HG02943 (cell line): ENCODE results near the gene SLC17A3.

Experiments
- ATAC-seq: cut with Tn5 transposase; IDR thresholded peaks from one replicate; pipeline ENCODE4 v1.9.1; 2021; ENCODE audit warnings: mild to moderate bottlenecking, low read depth, moderate library complexity; ENCODE audit not compliant: unreplicated experiment

The SLC17A3 gene

GRCh38 chr6:25874118-25874517 is at the start of gene SLC17A3:
Gene SLC17A3, minus strand, starts transcription at chr6:25874243. Its CDS starts 5,856 bp downstream, at chr6:25868387.
- ATAC-seq, result no peak

- ATAC-seq, result no peak
Measured at GRCh38 chr6:25922301-25922700, 48.3 kb upstream of the SLC17A3 start.

DNA sequence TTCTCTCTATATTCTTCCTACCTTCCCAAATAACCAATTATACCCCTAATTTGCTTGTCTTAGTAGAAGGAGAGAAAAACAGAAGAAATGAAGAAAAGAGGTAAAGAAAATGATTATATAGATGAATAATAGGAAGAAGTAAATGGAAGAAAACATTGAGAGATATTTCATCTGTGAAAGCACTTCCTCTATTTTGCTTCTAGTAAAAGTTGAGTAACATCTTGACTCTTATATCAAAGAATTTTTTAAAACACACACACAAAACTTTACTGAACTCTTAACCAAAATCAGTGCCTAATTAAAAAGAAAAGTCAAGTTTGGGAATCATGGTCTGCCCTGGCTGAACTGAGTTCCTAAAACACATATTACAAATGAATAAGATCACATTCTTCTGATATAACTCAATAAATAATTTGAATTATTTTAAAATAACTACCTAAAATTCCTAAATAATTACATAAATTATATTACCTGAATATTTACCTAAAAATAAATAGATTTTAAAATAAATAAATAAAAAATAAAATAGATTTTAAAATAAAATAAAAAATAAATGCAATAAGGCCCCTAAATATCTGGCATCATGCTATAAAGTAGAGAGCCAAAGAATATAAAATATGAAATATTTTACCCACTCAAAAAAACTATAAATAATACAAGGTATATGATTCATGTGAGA is 47.6 kb upstream of the SLC17A3 start:
- no peak for ATAC-seq

DNA sequence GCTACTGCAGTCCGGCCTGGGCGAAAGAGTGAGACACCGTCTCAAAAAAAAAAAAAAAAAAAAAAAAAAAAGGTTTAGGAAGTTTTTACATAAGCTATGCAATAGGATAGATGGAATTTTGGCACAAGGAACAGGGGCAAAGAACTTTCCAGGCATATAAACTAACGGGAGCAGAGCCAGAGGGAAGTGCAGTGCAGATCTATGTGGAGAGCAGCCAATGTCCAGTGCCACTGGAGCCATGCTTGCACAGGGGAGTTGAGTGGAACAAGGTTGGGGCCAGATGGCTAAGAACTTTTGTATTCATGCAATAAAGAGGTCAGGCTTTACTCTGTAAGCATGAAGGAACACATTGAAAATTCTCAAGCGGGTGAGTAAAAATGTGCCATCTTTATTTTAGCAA is 45.6 kb upstream of the SLC17A3 start:
- ATAC-seq, result no peak

DNA sequence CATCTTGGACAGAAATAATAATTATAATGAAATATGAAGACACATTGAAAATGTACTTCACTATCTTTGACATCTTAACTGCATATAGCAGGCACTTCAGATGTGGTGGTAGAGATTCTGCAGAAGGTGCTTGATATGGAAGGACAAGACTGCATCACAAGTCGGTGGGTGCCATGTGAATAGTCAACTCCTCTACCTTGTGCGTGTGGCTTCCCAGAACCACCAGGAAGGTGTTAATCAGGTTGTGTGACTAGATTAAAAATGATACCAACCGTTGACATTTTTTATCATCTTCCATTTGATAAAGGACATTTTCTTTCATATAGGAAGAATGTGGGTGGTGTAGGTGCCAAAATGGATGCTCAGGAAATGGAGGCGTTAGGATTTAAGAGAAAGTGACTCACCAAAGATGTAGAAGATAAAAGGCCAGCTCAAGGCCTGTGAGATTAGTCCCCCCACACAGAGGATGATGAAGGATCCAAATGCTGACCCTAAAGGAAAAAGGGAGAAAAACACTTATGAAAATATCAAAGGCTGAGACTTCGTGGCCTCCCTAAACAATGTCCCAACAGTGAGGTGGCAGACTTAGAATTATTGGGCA is 44.1 kb upstream of the SLC17A3 start:
- no peak for ATAC-seq

- no peak for ATAC-seq
Measured at GRCh38 chr6:25916789-25917490, 42.9 kb upstream of the SLC17A3 start.

DNA sequence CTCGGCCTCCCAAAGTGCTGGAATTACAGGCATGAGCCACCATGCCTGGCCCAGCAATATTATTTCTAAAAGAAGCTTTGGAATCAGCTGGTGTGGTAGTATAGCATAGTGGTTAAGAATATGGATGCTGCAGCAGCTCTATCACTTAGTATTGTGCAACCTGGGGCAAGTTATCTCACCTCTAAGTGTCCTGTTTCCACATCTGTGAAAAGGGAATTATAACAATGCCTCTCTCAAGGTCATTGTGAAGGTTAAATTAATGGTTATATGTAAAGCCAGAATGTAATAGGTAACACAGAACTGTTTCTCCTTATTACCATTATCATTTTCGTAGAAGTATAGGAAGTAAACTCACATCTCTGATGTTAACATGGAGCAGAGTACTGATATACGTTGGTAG is 42.3 kb upstream of the SLC17A3 start:
- no peak for ATAC-seq

DNA sequence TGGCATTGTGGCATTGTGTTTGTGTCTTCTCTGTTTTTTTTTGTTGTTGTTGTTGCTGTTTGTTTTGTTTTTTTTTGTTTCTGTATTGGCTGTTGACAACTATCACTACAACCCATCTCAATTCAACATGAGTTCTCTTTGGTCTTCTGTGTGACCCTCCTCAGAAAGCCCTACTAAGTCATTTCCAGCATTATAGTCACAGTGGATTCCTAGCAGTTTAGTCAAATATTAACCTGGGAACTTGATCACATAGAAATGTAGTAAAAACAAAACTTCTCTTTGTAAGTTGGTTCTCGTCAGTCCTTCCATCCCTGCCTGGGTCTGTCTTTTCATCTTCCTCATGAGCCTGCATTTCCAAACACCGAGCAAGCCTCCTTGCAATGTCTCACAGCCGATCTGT is 39.7 kb upstream of the SLC17A3 start:
- ATAC-seq, result no peak

- no peak for ATAC-seq
Measured at GRCh38 chr6:25911351-25911750, 37.3 kb upstream of the SLC17A3 start.

DNA sequence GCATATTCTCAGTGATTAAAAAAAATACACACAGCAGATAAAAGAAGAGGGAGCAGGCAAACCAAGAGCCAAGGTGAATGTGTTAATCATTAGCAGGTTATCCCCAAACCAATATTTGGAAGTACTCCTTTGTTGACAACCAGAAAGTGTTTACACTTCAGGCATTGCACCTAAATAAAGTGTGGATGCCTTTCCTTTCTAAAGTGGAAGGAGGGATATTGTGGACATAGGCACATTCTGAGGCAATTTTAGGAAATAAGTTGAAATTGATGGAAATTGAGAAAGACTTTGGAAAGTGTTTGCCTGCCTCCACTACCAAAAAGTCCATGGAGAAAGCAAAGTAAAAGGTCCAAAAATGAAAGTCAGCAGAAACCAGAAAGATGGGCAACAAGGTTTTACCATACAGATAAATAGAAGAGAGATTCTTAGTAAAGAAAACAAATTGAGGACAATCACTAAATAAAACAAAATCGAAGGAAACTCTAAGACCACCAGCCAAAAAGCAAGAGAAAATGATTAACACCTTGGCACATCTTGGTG is 33.5 kb upstream of the SLC17A3 start:
- no peak for ATAC-seq

GRCh38 chr6:25903467-25904099 is 29.5 kb upstream of the SLC17A3 start:
- ATAC-seq, result no peak

GRCh38 chr6:25902071-25902470 is 28.0 kb upstream of the SLC17A3 start:
- ATAC-seq, result no peak

DNA sequence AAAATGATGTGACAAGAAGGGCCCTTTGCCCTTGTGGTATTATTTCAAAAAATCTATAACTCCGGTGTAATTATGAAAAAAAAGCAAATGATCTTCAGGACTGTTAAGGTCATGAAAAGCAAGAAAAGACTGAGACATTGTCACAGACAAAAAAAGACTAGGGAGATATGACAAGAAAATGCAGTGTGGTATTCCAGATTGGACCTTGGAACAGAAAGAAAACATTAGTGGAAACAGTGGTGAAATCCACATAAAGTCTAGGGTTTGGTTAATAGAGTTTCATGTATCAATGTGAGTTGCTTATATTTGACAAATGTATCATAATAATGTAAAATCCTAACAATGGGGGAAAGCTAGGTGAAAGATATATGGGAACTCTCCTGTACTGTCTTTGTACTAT is 26.8 kb upstream of the SLC17A3 start:
- no peak for ATAC-seq

DNA sequence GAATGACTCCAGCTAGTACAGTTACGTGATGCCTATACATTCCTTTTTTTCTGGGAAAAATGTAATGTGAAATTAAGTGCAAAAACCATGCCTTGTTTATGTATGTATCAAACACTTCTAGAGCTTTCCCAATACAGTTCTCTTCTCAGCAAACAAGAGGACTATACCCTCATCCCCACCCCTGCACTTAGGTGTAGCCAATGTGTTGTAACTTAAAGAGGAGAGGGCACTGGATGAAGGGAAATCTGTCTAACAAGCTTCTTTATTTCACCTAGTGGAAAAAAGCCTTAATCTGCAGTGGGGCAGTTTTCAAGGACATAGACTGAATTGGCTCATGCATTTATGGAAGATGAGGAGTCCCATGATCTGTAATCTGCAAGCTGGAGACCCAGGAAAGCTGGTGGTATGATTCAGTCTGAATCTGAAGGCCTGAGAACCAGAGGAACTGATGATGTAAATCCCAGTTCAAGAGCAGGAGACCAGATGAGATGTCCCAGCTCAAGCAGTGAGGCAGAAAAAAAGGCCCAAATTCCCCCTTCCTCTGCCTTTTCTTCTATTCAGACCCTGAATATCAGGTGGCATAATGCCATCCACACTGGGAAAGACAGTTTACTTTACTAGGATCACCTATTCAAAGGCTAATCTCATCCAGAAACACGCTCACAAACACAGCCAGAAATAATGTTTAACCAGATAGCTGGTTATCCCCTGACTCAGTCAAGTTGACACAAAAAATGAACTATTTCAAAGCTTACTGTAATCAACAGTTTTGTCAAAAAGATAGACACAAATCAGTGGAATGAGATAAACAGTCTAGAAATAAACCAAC is 25.8 kb upstream of the SLC17A3 start:
- ATAC-seq, result no peak

GRCh38 chr6:25899123-25899522 is 25.1 kb upstream of the SLC17A3 start:
- no peak for ATAC-seq

DNA sequence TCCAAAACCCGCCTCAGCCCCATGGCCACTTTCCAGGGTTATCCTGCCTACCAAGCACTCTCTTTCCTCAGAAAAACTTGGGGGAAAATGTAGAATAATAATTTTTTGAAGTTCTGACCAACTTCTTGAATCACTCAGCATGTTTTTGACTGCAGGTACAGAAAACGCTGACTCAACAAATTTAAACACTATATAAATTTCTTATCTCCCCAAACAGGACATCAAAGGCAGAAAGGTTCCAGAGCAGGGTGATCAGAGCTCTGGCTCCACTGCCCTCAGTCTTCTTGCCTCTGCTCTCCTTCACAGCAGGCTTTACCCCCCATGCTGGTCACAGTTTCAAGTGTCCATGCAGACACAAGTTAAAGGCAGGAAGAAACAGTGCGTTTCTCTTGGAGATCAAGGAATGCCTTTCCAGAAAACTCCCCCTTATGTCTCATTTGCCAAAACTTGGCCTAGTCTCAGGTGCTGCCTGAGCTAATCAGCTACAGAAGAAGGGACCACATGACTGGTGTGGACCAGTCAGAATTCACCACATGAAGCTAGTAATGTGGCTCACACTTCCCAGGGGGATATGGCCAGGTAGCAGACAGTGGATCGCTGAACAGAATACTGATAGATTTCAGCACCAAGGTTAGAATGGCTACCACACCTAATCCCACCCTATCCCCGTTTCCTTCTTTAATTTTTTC is 24.4 kb upstream of the SLC17A3 start:
- no peak for ATAC-seq

DNA sequence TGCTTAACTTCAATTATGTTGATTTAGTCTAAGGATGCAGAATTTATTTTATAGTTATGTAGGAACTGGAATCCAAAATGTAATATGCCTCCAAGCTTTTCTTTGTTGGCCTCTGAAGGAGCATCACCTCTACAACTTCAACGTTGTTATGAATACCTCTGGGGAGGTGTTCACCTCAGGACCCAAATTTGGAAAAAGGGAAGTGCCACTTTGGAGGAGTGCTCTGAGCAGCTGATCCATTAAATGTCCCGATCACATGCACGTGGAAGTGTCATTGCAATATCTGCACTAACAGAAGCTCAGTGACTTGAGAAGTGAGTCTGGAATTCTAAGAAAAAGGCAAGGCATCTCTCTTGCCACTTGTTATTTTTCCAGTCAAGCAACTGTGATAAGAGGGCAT is 22.2 kb upstream of the SLC17A3 start:
- ATAC-seq, result no peak

DNA sequence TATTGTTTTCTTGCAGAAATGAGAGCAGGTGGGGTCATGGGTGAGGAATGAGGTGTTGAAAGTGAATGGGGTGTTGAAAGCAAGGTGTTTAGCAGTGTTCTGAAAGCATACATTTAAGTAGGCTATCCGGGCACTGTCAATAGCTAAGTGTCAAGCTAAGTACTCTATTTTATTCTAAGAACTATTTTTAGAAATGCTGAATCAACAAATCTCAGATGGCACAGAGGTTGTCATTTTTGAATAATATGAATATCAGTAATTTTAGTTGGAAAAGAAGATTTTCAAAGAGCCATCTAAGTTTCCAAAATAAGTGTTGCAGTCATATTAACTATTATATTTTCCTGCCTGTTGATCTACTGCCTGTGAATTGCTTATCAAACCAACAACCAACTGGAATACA is 21.7 kb upstream of the SLC17A3 start:
- ATAC-seq, result no peak

- ATAC-seq, result no peak
Measured at GRCh38 chr6:25893778-25894177, 19.7 kb upstream of the SLC17A3 start.

- no peak for ATAC-seq
Measured at GRCh38 chr6:25892877-25893276, 18.8 kb upstream of the SLC17A3 start.
